Measurements from ENCODE around the gene MAMDC2.

DNA sequence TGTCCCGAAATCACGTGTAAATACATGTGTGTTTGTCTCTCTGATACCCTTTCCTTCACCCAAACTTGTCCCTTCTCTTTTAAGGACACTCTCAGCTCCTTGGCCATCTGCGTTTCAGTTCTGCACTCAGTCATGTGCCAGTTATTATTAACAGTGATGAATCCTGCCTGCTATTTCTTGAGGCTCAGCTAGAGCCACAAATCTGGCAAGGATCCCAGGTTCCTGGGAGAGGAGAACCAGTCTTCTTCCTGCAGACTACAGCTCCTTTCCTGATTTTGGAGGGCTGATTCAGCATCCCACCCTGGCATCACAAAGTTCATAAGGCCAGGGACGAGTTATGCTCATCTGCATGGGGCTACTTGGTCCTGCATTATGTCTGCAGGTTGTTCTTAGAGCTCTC lies 5.6 kb downstream of the MAMDC2 start:
- TF ChIP-seq, protein P1, sequence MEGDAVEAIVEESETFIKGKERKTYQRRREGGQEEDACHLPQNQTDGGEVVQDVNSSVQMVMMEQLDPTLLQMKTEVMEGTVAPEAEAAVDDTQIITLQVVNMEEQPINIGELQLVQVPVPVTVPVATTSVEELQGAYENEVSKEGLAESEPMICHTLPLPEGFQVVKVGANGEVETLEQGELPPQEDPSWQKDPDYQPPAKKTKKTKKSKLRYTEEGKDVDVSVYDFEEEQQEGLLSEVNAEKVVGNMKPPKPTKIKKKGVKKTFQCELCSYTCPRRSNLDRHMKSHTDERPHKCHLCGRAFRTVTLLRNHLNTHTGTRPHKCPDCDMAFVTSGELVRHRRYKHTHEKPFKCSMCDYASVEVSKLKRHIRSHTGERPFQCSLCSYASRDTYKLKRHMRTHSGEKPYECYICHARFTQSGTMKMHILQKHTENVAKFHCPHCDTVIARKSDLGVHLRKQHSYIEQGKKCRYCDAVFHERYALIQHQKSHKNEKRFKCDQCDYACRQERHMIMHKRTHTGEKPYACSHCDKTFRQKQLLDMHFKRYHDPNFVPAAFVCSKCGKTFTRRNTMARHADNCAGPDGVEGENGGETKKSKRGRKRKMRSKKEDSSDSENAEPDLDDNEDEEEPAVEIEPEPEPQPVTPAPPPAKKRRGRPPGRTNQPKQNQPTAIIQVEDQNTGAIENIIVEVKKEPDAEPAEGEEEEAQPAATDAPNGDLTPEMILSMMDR (IDR thresholded peaks at IDR 0.05; ENCODE audit: low read depth, low read length) = no peak
- TF ChIP-seq POLR2A (IDR thresholded peaks at IDR 0.05; ENCODE audit: extremely low read depth, insufficient read length) = no peak
- TF ChIP-seq, protein P2, sequence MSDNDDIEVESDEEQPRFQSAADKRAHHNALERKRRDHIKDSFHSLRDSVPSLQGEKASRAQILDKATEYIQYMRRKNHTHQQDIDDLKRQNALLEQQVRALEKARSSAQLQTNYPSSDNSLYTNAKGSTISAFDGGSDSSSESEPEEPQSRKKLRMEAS (IDR thresholded peaks at IDR 0.05; ENCODE audit: low read depth, low read length) = no peak
- no peak for TF ChIP-seq MYC (IDR thresholded peaks at IDR 0.05; ENCODE audit: low read depth, low read length)

Measured in NB4 (cell line).